NCI-H128 (cell line): ENCODE data around the gene IDH1.
"Not testable (repeated sequence)": the region's sequence is repeated elsewhere in the genome, so short reads cannot be mapped to it uniquely, and the experiment has no call there.

Experiments
- DNase-seq: peaks from one replicate; lab custom pipeline; 2025; ENCODE audit not compliant: unreplicated experiment; lab: John Stamatoyannopoulos, UW

The IDH1 gene

DNA sequence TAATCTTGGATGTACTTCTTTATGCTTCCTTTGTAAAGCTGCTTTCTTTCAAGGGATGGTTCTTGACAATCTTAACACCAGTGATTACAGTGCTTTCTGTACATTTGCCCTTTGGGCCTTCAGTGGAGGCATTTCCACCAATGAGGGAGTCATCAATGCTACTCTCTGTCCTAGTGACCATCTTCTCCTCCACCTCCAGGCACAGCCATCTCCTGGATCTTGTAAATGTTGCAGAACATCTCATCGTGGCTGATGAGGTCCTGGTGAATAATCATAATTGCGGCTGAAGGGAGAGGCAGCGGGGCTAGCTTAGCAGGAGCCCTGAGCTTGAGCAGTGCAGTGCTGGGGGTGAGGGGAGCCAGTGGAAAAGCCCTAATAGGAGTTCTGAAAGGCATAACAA is 32.5 kb downstream of the IDH1 start:
- no peak for DNase-seq

DNA sequence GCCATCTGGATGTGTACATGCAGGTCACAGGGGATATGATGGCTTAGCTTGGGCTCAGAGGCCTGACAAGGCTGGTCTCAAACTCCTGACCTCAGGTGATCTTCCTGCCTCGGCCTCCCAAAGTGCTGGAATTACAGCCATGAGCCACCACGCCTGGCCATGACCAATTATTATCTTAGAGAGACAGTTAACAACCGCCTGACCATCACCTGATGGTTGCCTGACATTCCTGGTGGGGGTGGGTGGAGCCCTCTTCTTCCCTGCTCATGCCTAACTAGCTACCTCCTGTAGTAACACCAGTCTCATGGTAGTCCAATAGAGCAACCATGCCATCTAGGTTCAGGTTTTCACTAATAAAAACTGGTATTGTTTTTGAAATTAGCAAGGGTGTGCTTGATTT is 33.0 kb downstream of the IDH1 start:
- not testable (repeated sequence) for DNase-seq

DNA sequence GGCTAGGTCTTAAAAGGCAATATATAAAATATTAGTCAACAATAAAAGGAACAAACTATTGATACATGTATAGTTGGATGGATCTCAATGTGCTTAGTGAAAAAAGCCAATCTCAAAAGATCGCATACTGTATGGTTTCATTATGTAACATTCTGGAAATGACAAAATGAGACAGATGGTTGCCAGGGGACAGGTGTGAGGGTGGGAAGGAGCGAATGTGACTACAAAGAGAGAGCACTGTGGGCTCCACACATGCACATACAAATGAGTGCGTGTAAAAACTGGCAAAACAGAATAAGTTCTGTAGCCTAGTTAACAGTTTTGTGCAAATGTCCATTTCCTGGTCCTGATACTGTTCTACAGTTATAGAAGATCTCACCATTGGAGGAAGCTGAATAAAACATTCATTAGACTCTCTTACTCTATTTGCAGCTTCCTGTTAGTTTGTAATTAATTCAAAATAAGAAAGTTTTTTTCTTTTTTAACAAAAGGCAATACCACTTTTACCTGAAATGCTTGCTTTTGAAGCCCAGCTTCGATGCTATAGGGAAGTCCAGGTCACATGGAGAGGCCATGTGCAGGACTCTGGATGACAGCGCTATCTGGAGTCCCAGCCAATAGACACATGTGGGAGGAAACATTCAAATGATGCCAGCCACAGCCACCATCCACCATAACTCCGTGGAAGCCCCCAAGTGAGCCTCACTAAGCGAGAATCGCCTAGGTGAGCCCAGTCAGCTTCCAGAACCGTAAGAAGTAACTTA is 44.0 kb downstream of the IDH1 start:
- DNase-seq, result no peak

DNA sequence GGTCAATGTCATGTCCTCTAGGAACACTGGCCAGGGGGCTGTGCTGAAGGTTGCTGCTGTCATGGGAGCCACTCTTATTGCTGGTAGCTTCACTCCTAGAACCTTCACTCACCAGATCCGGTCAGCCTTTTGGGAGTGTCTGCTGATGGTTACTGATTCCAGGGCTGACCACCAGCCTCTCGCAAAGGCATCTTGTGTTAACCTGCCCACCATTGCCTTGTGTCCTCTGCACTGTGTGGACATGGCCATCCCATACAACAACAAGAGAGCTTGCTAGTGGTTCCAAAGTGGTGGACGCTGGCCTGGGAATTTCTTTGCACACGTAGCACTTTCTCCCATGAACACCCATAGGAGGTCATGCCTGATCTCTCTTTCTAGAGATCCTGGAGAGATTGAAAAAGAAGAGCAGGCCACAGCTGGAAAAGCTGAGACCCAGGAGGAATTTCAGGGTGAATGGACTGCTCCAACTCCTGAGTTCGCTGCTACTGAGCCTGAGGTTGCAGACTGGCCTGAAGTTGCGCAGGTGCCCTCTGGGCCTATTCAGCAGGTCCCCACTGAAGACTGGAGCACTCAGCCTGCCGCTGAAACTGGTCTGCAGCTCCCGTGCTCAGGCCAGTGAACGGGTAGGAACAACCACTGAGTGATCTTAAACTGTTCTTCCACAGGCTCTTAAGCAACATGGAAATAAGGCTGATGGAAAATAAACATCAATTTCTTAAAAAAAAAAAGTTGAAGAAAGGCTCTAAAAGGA is 46.4 kb downstream of the IDH1 start:
- DNase-seq, result no peak

DNA sequence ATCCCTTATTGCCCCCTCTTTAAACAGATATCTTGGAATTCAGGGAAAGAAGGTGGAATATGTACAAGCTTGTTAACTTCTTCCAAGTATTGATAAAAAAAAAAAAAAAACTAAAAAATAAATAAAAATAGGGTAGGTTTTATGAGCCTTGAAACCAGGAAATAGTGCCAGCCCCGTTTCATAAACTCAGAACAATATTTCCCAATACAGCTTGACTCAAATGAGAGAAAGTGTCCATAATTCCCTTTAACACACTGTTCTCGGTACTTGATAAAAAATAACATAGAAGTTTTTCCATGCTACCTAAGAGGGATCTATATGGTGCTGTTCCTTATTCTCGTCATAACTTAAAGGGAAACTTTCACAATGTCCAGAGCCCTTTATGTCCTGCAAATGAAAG is 47.1 kb downstream of the IDH1 start:
- DNase-seq, result no peak

DNA sequence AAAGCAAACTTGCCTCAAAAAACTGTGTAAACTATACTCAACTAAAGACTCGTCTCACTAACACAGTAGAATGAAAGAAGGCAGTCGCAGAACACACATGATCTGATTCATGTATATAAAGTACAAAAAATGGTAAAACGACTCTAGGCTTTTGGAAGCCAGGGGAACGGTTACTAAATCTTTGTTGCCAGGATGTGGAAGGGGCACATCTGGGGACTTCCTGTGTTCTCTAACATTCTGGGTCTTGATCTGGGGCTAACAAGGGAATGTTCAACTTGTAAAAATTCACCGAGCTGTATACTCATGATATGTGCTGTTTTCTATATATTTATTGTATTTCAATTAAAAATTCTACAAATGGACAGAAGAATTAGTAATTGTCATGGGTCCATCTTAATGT is 50.7 kb downstream of the IDH1 start:
- DNase-seq, result no peak

DNA sequence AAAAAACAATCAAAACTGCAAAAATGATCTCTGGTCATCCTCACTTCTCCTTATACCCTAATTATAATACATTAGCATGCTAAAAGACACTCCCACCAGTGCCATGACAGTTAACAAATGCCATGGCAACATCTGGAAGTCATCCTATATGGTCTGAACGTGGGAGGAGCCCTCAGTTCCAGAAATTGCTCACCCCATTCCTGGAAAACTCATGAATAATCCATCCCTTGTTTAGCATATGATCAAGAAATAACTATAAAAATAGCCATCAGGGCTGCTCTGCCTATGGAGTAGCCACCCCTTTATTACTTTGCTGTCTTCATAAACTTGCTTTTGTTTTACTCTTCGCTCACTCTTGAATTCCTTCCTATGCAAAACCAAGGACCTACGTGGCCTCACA is 59.3 kb downstream of the IDH1 start:
- DNase-seq, result no peak

DNA sequence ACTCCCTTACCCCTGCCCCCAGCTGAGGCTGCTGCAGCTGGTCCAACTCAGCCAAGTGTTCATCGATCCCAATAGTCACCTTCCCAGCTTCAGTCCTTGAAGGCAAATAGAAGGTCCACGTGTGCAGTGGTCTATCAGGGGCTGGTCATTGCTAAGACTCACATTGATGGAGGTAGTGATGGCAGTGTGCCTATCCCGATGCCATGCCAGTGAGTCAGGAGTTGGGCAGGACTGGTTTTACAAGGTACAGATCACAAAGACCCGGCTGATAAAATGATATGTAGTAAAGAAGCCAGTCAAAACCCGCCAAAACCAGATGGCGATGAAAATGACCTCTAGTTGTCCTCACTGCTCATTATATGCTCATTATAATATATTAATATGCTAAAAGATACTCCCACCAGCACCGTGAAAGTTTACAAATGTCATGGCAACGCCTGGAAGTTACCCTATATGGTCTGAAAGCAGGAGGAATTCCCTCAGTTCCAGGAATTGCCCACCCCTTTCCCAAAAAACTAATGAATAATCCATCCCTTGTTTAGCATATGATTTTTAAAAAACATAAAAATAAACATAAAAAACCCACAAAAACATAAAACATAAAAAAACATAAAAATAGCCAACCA is 62.1 kb downstream of the IDH1 start:
- DNase-seq, result no peak

DNA sequence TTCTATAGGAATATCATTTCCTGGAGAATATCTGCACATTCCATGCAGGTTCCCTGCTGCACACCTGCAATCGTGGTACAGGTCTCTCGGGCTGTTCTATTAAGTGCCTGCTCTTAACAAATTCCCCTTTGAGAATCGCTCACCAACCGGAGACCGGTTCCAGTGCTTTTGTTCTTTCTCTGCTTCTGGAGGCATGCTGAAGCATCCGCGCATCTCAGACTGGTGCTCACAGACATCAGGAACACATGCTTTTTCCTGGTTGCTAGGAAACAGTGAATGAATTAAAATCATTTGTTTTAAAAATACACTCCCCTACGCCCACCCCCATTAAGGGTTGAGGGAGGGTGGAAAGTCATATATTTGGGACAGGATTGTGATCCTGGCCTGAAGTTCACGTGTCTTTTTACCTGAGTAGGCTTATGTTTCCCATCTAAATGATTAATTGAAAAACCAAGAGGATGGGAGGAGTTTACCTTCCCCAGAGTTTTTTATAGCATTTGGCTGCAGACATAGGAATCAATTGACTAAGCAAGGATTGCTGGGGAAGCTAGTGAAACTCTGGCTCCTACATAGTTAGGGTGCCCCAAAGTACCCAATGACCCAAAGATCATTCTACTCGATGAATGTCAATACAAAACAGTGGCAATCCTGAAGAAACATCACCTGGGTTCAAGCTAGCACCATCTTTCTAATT is 64.9 kb downstream of the IDH1 start, which contains the start of gene C2orf80:
Gene C2orf80, minus strand, starts transcription at position 221 of the 694 bp plus-strand sequence. CDS start 3,044 bp downstream, outside the sequence.
- DNase-seq, result no peak

DNA sequence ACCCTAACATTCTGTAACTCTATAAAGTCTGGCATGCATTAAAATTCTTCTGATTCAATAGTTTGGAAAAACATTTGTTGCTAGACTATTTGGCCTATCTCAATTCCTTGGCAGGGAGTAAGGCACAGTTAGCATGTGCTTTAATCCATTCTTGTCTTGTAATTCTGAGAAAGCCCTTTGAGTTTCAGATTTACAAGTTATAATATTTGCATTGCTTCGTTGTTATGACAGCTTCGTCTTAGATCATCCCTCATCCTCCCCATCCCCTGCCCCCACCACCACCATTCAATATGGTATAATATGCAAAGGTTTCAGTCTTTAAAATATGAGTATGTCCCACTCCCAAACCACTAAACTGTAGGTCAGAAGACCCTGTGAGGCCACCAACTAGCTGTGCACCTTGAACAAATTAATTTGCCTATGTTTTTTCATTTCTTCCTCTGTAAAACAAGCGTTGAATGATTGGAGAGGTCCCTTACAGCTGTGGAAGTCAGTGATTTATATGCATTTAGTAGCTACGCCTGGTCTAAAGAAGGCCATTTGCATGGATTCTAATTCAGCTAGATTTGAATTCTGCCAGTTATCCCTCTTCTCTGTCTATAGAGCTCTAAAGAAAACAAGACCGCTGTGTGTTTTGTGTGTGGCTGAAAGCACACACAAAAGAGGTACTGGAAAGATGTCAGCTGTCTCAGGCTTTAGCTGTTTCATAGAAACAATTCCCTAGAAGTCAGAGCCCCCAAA is 65.6 kb downstream of the IDH1 start:
- DNase-seq, result no peak

DNA sequence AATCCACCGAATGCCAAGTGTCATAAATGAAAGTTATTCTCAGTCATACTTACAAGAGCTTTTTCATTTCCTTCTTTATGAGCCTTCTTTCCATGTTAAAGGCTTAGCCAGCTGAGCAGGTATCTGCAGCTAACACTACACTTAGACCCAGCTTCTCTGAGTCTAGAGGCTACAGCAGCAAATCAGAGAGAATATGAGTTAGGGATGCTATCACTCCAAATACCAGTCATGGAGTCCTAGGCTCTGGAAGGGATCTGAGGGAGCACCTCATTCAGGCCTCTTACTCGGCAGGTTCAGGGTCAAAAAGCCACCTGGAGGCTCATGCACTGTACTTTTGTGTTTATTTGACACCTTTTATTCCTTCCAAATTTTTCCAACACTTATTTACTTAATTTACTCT is 68.0 kb downstream of the IDH1 start:
- no peak for DNase-seq

DNA sequence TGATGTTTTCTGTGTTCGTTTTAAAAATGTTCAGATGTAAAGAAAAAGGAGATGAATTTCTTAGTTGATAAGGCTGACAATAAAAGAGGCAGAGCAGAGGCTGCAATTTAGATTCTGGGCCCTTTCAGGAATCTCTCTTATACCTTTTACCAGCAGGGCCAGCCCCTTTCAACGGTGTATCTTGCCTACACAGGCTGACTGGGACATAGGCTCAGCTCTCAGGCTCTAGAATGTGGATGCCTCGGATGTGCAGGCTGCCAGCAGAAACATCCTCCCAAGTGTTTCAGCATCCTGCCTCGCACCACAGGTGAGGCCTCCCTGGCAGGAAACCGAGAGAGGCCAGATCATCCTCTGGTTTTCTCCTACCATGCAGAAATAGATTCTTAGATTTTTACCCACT is 68.4 kb downstream of the IDH1 start:
- no peak for DNase-seq
